ENCODE measurements around the gene CD22.
"Not testable (repeated sequence)": the region's sequence is repeated elsewhere in the genome, so short reads cannot be mapped to it uniquely, and the experiment has no call there.

CD22 gene

GRCh38 chr19:35369522-35369921, 40.5 kb downstream of the CD22 start:
- POLR2A ChIA-PET (ENCODE audit: low non-redundant PET) = no interaction called here
- CTCF ChIA-PET = no interaction called here
- no peak for TF ChIP-seq CTCF (conservative IDR thresholded peaks at IDR 0.05; ENCODE audit: low read depth)
- no peak overlapping the region for H3K27ac ChIP-seq
- no peak for DNase-seq (ENCODE audit: low spot score)

GRCh38 chr19:35370722-35371121, 41.7 kb downstream of the CD22 start, which contains the start of gene GPR42:
Gene GPR42, plus strand, starts transcription at chr19:35371068. Its CDS starts 292 bp downstream, at chr19:35371360.
- POLR2A ChIA-PET (ENCODE audit: low non-redundant PET) = no interaction called here
- no peak for TF ChIP-seq CTCF (conservative IDR thresholded peaks at IDR 0.05; ENCODE audit: low read depth)
- CTCF ChIA-PET = no interaction called here
- no peak for DNase-seq (ENCODE audit: low spot score)
- no peak within 1 kb of the TSS for H3K27ac ChIP-seq

GRCh38 chr19:35373492-35373891, 44.5 kb downstream of the CD22 start:
- ChIA-PET CTCF (no interaction called here), POLR2A (ENCODE audit: low non-redundant PET) (no interaction called here)
- no peak for DNase-seq (ENCODE audit: low spot score)
- H3K27ac ChIP-seq = no peak overlapping the region
- no peak for TF ChIP-seq CTCF (conservative IDR thresholded peaks at IDR 0.05; ENCODE audit: low read depth)

DNA sequence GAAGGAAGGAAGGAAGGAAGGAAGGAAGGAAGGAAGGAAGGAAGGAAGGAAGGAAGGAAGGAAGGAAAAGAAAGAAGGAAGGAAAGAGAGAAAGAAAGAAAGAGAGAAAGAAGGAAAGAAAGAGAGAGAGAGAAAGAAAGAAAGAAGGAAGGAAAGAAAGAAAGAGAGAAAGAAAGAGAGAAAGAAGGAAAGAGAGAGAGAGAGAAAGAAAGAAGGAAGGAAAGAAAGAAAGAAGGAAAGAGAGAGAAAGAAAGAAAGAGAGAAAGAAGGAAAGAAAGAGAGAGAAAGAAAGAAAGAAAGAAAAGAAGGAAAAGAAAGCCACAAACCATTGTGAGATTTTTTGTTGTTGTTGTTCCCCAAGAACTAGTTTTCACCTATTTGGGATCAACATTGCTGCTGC, 45.0 kb downstream of the CD22 start:
- DNase-seq (ENCODE audit: low spot score); H3K27ac ChIP-seq; CTCF ChIA-PET; POLR2A ChIA-PET (ENCODE audit: low non-redundant PET): not testable (repeated sequence)

DNA sequence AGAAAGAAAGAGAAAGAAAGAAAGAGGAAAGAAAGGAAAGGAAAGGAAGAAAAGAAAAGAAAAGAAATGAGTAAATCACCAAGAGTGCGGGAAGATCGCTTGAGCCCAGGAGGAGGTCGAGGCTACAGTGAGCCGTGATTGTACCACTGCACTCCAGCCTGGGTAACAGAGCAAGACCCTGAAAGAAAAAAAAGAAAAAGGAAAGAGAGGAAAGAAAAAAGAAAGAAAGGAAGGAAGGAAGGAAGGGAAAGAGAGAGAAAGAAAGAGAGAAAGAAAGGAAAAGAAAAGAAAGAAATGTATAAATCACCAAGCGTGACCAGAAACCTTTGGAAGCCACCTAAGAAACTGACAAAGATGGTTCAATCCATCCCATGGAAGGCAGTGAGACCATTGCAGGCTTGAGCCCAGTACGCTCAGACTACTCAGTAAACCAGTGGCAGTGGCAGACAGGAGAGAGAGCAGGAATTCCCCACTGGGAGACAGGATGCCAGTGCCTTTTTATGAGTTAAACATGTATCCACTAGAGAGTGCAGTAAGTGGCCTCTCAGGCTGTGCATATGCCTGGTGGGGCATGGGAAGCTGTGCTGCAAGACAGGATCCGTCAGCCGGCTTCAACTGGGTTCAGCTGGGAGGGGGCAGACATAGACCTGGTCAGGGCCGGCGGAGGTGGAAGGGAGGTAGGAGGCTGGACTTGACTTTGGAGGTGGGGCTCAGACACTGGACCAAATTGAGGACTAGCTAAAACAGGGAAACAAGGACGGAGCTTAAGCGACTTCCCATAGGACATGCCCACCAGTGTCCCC, 46.7 kb downstream of the CD22 start:
- ChIA-PET CTCF (no interaction called here), POLR2A (ENCODE audit: low non-redundant PET) (interaction anchor here (0.6 kb wide), 1 partner anchor 438 kb away, joined by 3 read pairs; no protein-coding TSS in a partner anchor)
- TF ChIP-seq CTCF (conservative IDR thresholded peaks at IDR 0.05; ENCODE audit: low read depth) = no peak
- DNase-seq (ENCODE audit: low spot score) = no peak
- no peak overlapping the region for H3K27ac ChIP-seq

- DNase-seq (ENCODE audit: low spot score) = no peak
- POLR2A ChIA-PET (ENCODE audit: low non-redundant PET) = no interaction called here
- CTCF ChIA-PET = interaction anchor here (0.7 kb wide), 1 partner anchor 25 kb away, joined by 3 read pairs; no protein-coding TSS in a partner anchor
- H3K27ac ChIP-seq = no peak overlapping the region
- no peak for TF ChIP-seq CTCF (conservative IDR thresholded peaks at IDR 0.05; ENCODE audit: low read depth)
These were observed 48.7 kb downstream of the CD22 start for GRCh38 chr19:35377656-35378055.

- CTCF ChIA-PET = interaction anchor here (0.6 kb wide), 1 partner anchor 14 kb away, joined by 3 read pairs; no protein-coding TSS in a partner anchor
- POLR2A ChIA-PET (ENCODE audit: low non-redundant PET) = no interaction called here
- H3K27ac ChIP-seq = no peak overlapping the region
- TF ChIP-seq CTCF (conservative IDR thresholded peaks at IDR 0.05; ENCODE audit: low read depth) = no peak
- DNase-seq (ENCODE audit: low spot score) = no peak
These were observed 49.4 kb downstream of the CD22 start for GRCh38 chr19:35378356-35378755.

DNA sequence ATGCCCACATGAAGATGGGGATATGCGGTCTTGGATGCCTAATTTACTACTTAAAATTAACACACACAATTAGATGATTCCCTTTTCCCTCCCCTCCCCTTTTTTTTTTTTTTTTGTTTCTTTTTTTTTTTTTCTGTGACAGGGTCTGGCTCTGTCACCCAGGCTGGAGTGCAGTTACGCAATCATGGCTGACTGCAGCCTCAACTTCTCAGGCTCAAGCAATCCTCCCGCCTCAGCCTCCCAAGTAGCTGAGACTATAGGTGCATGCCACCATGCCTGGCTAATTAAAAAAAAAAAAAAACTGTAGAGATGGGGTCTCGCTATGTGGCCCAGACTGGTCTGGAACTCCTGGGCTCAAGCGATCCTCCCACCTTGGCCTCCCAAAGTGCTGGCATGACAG, 50.6 kb downstream of the CD22 start:
- CTCF ChIA-PET; H3K27ac ChIP-seq; POLR2A ChIA-PET (ENCODE audit: low non-redundant PET); DNase-seq (ENCODE audit: low spot score): not testable (repeated sequence)

All from RWPE1 (cell line).